Stimulated activated CD4-positive, alpha-beta T cell treated with anti-CD3 and anti-CD28 coated beads, Interleukin-1b, Interleukin-23, amount 100 ng/mL, for 48 hours (primary cell): ENCODE data around the gene ZNF611.
"Not testable (repeated sequence)": the region's sequence is repeated elsewhere in the genome, so short reads cannot be mapped to it uniquely, and the experiment has no call there.

Experiments
- DNase-seq: peaks from one replicate; pipeline ENCODE4 v3.0.0-alpha.2; 2020

Gene ZNF611

GRCh38 chr19:52675239-52675638, 59.6 kb downstream of the ZNF611 start:
- DNase-seq, result not testable (repeated sequence)

GRCh38 chr19:52673014-52673413, 61.8 kb downstream of the ZNF611 start:
- DNase-seq, result no peak

- DNase-seq, result no peak
Measured at GRCh38 chr19:52670046-52670445, 64.8 kb downstream of the ZNF611 start.

GRCh38 chr19:52669586-52669985, 65.3 kb downstream of the ZNF611 start:
- no peak for DNase-seq

GRCh38 chr19:52667972-52668371, 66.9 kb downstream of the ZNF611 start:
- DNase-seq, result no peak

GRCh38 chr19:52666506-52666905, 68.3 kb downstream of the ZNF611 start:
- no peak for DNase-seq

GRCh38 chr19:52665529-52665928, 69.3 kb downstream of the ZNF611 start:
- DNase-seq, result no peak

GRCh38 chr19:52665027-52665426, 69.8 kb downstream of the ZNF611 start:
- DNase-seq, result no peak

- no peak for DNase-seq
Measured at GRCh38 chr19:52664461-52664860, 70.4 kb downstream of the ZNF611 start.

GRCh38 chr19:52662631-52663030, 72.2 kb downstream of the ZNF611 start:
- no peak for DNase-seq

GRCh38 chr19:52660981-52661380, 73.9 kb downstream of the ZNF611 start:
- DNase-seq, result no peak

- no peak for DNase-seq
Measured at GRCh38 chr19:52659013-52659412, 75.8 kb downstream of the ZNF611 start.

GRCh38 chr19:52658595-52658994, 76.2 kb downstream of the ZNF611 start:
- DNase-seq, result no peak

GRCh38 chr19:52653161-52653560, 81.7 kb downstream of the ZNF611 start:
- no peak for DNase-seq
